G401.6 (cell line): ENCODE results near the gene KRTAP19-4.
"Not testable (repeated sequence)": the region's sequence is repeated elsewhere in the genome, so short reads cannot be mapped to it uniquely, and the experiment has no call there.

Experiments used
- FAIRE-seq: peaks from 2 replicates; lab custom pipeline; 2012; peaks lifted over from hg19 to GRCh38; lab: Jason Lieb, UNC

KRTAP19-4 gene, protein sequence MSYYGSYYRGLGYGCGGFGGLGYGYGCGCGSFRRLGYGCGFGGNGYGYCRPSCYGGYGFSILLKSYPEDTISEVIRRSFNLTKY

DNA sequence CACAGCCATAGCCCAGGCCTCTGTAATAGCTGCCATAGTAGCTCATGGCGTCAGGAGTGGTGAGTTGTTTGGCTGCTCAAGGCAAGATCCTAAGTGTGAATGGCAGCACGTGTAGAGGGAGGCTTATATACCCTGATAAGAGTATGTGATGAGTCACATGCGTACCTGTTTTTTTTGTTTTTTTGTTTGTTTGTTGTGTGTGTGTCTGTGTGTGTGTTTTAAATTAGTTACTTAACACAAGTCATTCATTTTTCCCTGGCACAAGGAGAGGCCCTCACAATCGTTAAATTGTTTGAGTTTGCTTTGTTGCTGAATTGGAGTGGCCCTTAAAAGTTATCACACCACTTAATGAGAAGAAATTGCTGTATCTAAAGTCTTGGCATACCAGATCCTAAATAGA lies at the start of gene KRTAP19-4:
KRTAP19-4 (minus strand) TSS at position 101 of the 400 bp plus-strand sequence; CDS start at position 46, 55 bp downstream.
- no peak for FAIRE-seq

DNA sequence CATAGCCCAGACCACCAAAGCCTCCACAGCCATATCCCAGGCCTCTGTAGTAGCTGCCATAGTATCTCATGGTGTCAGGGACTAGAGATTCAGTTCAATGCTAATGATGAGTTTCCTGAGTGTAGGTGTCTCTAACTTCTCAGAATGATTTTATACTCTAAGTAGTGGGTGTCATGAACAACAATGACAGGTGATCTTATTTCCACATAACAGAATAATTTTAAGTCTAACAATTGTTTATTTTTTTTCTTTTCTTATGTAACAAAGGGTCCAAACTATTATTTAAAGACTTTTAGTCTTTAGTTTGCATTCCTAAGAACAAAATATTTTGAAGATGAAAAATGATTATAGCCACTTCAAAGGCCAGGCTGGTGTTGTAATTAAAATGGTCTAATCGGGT lies 44.8 kb upstream of the KRTAP19-4 start, which contains the start of gene KRTAP19-6:
KRTAP19-6 (minus strand) TSS at position 101 of the 400 bp plus-strand sequence; CDS start at position 70, 31 bp downstream.
- FAIRE-seq, result no peak

DNA sequence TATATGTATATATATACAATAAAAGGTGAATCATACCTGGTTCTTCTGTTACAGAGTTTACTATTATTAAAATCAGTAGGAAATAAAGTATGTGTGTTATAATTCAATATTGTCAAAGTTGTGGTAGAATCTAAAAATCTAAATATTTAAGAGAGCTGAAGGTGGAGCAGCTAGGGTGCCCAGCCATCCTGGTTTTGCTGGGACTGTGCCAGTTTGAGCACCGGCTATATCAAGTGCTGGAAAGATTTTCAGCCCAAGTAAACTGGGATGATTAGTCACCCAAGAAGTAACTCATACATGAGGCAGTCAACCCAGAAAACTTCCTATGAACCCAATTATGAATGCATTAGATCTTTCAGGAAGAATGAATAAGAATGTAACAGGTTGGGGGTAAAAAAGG lies 21.9 kb upstream of the KRTAP19-4 start:
- FAIRE-seq, result no peak

DNA sequence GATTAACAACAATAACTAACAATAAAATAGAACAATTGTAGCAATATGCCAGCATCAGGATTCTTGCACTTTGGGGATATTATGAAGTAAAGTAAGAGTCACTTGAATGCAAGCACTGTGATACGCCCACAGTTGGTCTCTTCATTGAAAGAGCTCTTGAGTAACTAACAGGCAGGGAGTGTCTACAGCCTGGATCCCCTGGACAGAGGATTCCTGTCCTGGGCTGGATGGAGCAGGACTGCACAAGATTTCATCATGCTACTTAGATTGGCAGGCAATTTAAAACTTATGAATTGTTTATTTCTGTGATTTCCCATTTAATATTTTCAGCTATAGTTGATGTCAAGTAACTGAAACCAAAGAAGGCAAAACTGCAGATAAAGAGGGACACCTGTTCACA lies 18.7 kb upstream of the KRTAP19-4 start:
- no peak for FAIRE-seq

DNA sequence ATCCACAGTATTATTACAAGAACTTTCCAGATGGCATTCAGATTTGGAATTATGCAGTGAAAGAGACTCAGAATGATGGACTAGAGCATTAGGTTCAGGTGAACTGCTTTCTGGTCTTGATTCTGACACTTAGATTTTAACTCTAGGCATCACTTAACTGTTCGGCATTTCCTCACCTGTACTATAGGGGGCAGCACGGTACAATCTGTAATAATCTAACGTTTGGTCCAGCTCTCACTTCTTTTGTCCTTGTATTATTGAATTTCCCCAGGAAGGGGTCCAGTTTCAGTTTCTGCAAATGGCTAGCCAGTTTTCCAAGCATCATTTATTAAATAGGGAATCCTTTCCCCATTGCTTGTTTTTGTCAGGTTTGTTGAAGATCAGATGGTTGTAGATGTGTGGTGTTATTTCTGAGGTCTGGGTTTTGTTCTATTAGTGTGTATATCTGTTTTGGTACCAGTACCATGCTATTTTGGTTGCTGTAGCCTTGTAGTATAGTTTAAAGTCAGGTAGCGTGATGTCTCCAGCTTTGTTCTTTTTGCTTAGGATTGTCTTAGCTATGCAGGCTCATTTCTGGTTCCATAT lies 8.7 kb upstream of the KRTAP19-4 start:
- not testable (repeated sequence) for FAIRE-seq

DNA sequence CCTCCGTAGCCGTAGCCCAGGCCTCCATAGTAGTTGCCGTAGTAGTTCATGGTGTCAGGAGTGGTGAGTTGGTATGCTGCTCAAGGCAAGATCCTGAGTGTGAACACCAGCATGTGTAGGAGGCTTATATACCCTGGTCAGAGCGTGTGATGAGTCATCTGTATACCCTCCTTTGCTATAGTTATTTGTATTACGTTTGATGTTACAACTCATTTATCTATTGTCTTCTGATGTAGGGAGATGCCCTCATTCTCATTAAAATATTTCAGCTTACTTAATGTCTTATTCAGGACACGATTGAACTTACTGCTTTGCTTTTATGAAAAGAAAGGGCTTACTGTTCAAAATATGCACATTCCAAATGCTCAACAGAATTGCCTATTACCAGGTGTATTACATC lies 5.1 kb upstream of the KRTAP19-4 start, which contains the start of gene KRTAP19-5:
KRTAP19-5 (minus strand) TSS at position 101 of the 400 bp plus-strand sequence; CDS start at position 50, 51 bp downstream.
- no peak for FAIRE-seq

DNA sequence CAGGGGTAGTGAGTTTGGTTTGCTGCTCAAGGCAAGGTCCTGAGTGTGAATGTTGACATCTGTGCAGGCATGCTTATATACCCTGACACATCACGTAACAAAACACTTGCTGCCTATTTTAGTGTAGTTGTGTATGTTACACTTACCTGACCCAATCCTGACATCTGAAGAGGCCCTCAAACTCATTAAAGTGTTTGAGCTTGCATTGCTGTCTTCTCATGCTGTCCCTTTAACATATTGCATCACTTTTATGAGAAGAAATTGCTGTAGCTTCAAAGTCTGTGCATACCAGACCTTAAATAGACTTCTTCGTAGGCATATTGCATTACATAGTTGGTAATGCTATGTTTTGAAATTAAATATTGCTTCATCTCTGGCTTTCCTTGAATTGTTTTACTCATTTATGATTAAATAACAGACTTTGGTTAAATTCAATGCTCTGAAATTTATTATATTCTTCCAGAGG lies 5.0 kb downstream of the KRTAP19-4 start, which contains the start of gene KRTAP19-3:
KRTAP19-3 (minus strand) TSS at position 51 of the 466 bp plus-strand sequence. CDS start 56 bp downstream, outside the sequence.
- no peak for FAIRE-seq

DNA sequence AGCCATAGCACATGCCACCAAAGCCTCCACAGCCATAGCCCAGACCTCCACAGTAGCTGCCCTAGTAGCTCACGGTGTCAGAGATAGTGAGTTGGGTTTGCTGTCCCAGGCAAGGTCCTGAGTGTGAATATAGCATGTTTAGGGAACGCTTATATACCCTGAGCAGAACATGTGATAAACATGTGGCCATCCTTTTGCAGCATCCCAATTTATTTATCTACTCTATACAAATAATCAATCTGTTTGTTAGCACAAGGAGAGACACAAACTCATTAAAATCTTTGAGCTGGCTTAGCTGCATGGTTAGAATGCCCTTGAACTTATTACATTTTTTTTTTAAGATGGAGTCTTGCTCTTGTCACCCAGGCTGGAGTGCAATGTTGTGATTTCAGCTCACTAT lies 9.6 kb downstream of the KRTAP19-4 start, which contains the start of gene KRTAP19-2:
KRTAP19-2 (minus strand) TSS at position 101 of the 400 bp plus-strand sequence; CDS start at position 13, 88 bp downstream.
- FAIRE-seq, result no peak

DNA sequence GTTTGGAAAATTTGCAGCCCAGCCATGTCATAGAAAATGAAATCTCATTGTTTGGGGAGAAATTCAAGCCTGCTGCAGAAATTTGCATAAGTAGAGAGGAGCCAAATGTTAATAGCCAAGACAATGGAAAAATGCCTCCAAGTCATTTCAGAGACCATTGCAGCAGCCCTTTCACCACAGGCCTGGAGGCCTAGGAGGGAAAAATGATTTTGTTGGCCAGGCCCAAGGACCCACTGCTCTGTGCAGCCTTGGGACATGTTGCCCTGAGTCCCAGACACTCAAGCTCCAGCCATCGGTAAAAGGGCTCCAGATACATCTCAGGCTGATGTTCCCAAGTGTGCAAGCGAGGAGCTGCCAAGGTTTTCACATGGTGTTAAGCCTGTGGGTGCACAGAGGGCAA lies 10.8 kb downstream of the KRTAP19-4 start:
- no peak for FAIRE-seq

DNA sequence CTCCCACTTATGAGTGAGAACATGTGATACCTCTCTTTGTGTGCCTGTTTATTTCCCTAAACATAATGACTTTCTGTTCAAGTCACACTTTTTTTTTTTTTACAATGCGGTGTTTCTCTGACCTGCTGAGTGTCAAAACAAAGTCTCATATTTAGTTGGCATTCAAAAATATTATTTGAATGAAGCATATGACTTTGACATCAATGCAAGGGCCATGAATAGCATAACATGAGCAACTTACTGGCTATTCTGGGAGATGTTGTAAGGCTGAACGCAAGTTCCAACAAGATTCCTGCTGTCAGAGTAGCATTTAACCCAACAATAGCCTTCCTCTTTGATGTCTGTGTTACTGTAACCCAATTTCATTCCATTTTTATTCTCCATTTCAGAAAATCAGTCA lies 14.8 kb downstream of the KRTAP19-4 start:
- FAIRE-seq, result no peak

DNA sequence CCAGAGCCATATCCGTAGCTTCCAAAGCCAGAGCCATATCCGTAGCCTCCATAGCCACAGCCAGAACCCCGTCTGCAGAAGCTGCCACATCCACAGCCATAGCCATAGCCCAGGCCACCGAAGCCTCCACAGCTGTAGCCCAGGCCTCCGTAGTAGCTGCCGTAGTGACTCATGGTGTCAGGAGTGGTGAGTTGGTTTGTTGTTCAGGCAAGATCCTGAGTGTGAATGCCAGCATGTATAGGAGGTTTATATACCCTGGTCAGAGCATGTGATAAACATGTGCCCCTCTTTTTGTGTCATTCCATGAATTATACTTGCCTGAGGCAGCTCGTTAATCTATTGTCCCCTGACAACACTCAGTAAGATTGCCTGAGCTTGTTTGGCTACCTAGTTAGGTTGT lies 16.8 kb downstream of the KRTAP19-4 start, which contains the start of gene KRTAP19-1:
KRTAP19-1 (minus strand) TSS at position 223 of the 400 bp plus-strand sequence; CDS start at position 173, 50 bp downstream.
- no peak for FAIRE-seq

DNA sequence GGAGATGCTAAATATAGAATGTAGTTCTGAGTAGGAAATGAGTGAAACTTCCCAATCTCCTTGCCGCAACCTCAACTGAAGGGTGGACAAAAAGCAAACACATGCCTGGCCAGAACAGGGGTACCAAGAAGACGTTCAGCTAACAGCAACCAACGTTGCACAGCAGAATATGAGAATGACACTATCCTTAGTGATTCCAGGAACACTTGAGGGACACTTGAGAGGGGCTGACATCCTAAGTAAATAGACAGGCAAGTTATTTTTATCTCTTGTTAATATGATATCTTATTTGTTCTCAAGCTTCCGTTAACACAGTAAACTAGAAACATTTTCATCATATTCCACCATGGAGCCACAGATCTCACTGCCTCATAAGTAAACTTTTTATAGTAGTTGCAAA lies 17.7 kb downstream of the KRTAP19-4 start:
- FAIRE-seq, result no peak

DNA sequence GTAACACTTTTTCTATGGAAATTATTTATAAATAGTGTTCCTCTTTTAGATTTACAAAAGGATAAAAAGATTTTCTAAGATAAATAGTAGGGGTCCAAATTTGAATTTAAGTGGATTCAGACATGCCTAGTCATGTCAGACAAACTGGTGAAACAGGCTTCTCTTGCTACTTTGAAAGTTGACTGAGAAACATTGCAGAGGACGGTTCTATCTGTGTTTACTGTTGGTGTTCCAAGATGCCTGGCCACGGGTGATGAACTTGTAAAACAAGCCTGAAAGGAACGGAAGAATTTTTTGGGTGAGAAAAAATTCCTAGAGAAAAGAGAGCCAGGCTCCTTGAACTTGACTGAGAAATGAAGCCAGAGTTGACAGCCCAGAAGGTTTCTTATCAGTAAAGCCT lies 19.0 kb downstream of the KRTAP19-4 start:
- no peak for FAIRE-seq

DNA sequence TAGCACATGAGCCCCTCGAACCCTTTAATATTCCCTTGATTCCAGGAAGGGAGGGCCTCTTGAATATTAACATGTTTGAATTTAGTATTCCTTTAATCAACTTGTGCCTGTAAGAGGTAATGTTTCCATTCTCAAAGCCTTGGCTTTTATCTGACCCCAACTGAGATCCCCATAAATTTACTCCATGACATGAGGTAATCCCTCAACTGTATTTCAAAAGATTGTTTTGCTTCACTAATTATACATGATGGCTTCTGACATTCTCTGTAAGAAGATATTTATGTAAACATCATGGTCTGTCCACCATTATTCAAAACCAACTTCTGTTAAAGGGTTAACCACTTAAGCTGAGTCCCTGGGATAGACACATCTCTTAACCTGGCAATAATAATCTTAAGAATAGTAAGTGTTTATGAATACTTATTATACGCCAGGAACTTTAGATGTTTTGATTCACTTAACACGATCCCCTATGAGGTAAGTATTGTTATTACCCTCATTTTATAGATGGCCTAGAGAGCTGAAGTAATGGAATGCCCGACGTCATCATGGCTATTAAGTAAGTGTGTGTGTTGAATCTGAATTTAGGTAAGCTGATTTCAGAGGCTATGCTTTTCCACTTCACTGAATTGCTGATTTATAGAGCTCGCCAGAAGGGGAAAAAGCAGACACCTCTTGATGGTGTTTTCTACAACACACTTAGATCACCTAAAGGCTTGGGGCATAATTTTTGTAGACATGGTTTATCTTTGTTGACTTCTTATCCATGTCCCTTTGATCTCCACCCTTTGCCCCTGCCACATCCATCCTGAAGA lies 27.9 kb downstream of the KRTAP19-4 start:
- FAIRE-seq, result no peak

DNA sequence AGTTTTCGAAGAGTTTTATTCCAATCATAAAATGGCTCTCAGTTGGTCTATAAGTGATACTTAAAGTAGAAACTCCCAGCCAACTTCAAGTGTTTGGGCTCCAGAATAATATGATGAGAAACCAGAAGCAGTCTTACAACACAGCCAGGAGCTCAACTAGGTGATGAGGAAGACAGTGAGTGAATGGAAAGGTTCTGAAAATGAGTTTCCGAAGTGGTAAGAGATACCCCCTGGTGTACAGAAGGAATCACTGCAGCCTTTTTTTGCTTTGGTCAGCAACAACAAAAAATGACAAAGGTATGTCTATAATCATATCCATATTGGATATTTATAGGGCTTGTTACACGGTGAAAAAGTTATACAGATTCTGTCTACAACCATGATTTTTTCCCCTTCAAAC lies 33.3 kb downstream of the KRTAP19-4 start:
- no peak for FAIRE-seq

DNA sequence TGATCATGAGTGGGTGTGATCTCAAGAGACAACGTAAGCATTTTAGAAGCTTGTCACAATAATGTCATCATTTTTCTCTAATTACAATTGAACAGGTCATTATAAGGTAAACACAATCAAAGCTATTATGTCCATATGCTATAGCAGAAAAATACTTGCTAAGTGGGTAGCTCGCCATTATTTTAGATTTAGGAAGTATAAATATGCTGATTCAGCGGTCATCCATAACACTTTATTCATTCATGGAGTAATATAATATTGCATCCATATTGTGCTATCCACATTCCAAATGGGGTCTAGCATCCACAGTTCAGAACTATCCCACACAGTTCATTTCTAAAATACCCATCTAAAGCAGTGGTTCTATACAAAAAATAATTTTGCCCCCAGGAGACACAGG lies 48.5 kb downstream of the KRTAP19-4 start:
- no peak for FAIRE-seq

DNA sequence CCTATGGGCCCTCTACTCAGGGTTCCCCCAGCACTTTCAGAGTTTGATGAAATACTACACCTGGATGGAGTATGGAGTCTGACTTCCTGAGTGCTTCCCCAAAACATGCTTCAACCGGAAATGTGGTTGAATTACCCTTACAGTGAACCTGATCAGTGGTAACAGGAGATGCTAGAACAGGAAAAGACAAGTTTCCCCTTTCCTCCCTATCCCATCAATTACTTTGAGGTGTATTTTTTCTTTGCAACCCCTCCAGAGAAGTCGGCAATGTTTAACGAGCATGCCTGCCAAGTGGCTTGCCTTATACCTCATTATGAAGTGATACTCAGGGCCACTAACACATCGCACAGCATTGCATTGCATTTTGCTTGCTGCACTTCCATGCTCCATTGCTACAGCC lies 49.9 kb downstream of the KRTAP19-4 start:
- FAIRE-seq, result no peak
